ENCODE data around the gene GLI1. TPM values are rescaled to one million over a fixed set of nuclear protein-coding genes. Genes with fewer than 3 reads are reported as not detected.

The GLI1 gene
- total RNA-seq, 1 experiment from 2014 or later: 25.8 TPM

DNA sequence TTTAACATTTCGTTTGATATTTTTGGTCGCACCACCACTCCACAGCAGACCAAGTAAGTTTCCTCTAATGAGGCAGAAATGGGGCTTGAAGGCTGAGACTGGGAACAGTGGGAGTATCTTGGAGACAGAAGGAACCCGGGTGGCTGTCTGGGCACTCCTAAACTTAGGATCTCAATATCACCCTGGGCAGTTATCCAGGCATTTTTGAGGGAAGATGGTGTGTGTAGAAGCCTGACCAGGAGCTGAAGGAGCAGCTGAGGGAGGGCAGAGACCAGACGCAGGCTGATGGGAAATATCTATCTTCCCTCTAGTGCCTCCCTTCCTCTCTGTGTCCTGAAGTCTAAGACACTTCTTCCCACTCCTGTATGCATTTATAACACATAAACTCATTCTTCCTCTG is 39.0 kb downstream of the GLI1 start:
- H3K27me3 ChIP-seq (ENCODE audit: insufficient read depth, low read length): no peaks in the 10 kb centered on the region
- no peak for DNase-seq
- no peak overlapping the region for H4K91ac ChIP-seq (ENCODE audit: insufficient read length, low read depth, low read length)
- Mint-ChIP-seq H3K36me3 (ENCODE audit: insufficient read depth in 1 of 3, low read depth in 3 of 3) (peaks cover 76 to 91% (median 81%) of the 10 kb centered on the region in 3 experiments), H3K27me3 (ENCODE audit: low read depth) (no peaks in the 10 kb centered on the region), H3K4me3 (no peak overlapping the region), H3K9me3 (peaks cover 0 to 3% of the 10 kb centered on the region in 2 experiments; a peak in 1 of 5 replicates), H3K4me1 (peaks cover 0 to 2% of the 10 kb centered on the region in 2 experiments; a peak in 2 of 4 replicates), H3K27ac (no peak overlapping the region; a peak in 1 of 7 replicates)
- no CpG with 5 or more reads among the region's 4 CpGs for WGBS (ENCODE audit: extremely low coverage, insufficient read length, low lambda C conversion rate)
- no peak overlapping the region for H2AK5ac ChIP-seq (ENCODE audit: insufficient read length, low read length)
- H4K8ac ChIP-seq (replicated peaks; ENCODE audit: insufficient read length, low read depth, low read length): no peak overlapping the region
- no peaks in the 10 kb centered on the region for H3K4me1 ChIP-seq (ENCODE audit: insufficient read depth, low read length)
- H2BK120ac ChIP-seq (ENCODE audit: low read depth, low read length, poor library complexity, severe bottlenecking): no peak overlapping the region
- no peaks in the 10 kb centered on the region for H4K20me1 ChIP-seq (ENCODE audit: control insufficient read depth, insufficient read depth, insufficient read length)
- H3K18ac ChIP-seq (ENCODE audit: insufficient read length, low read depth, low read length): no peak overlapping the region
- H3K23ac ChIP-seq (ENCODE audit: insufficient read length, low read depth, low read length): no peak overlapping the region
- no peak overlapping the region for H2BK5ac ChIP-seq (ENCODE audit: insufficient read length, low read length)
- H2BK20ac ChIP-seq (ENCODE audit: low read depth, low read length, poor library complexity, severe bottlenecking): no peak overlapping the region
- no peak overlapping the region for H3K27ac ChIP-seq (ENCODE audit: insufficient read length, low read depth, low read length)
- H3K56ac ChIP-seq (ENCODE audit: insufficient read length, low read depth, low read length): no peak overlapping the region
- no peak overlapping the region for H3K4ac ChIP-seq (ENCODE audit: low read depth, low read length)
- H3K23me2 ChIP-seq (ENCODE audit: insufficient read length, low read depth, low read length, poor library complexity, severe bottlenecking): no peaks in the 10 kb centered on the region
- H4K5ac ChIP-seq (ENCODE audit: insufficient read length, low read depth, low read length): no peak overlapping the region
- no peak overlapping the region for H3K4me2 ChIP-seq (ENCODE audit: insufficient read depth, insufficient read length, low read length)
- H2BK12ac ChIP-seq (ENCODE audit: insufficient read length, low read depth, low read length): no peak overlapping the region
- no peaks in the 10 kb centered on the region for H3K79me2 ChIP-seq (ENCODE audit: insufficient read depth, low read length)
- H3K9me3 ChIP-seq (ENCODE audit: control insufficient read depth, low read depth, low read length): no peaks in the 10 kb centered on the region
- H3K14ac ChIP-seq (ENCODE audit: insufficient read depth, low read length): no peak overlapping the region
- H3K9ac ChIP-seq (ENCODE audit: extremely low read depth, insufficient read length, low read length): no peak overlapping the region
- no peak overlapping the region for H3T11ph ChIP-seq (ENCODE audit: low read length)
- no peak overlapping the region for H2AFZ ChIP-seq (ENCODE audit: low read length)
- H3K79me1 ChIP-seq (ENCODE audit: insufficient read depth, low read depth, low read length, poor library complexity, severe bottlenecking): no peaks in the 10 kb centered on the region
- no peak overlapping the region for H2BK15ac ChIP-seq (ENCODE audit: low read depth, low read length)
- TF ChIP-seq, protein P1, sequence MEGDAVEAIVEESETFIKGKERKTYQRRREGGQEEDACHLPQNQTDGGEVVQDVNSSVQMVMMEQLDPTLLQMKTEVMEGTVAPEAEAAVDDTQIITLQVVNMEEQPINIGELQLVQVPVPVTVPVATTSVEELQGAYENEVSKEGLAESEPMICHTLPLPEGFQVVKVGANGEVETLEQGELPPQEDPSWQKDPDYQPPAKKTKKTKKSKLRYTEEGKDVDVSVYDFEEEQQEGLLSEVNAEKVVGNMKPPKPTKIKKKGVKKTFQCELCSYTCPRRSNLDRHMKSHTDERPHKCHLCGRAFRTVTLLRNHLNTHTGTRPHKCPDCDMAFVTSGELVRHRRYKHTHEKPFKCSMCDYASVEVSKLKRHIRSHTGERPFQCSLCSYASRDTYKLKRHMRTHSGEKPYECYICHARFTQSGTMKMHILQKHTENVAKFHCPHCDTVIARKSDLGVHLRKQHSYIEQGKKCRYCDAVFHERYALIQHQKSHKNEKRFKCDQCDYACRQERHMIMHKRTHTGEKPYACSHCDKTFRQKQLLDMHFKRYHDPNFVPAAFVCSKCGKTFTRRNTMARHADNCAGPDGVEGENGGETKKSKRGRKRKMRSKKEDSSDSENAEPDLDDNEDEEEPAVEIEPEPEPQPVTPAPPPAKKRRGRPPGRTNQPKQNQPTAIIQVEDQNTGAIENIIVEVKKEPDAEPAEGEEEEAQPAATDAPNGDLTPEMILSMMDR (conservative IDR thresholded peaks at IDR 0.05): no peak

All from H9 (cell line).